ENCODE results near the gene PBLD. TPM values are rescaled to one million over a fixed set of nuclear protein-coding genes. Genes with fewer than 3 reads are reported as not detected.

Gene PBLD
- total and polyA plus RNA-seq, 9 of the 15 experiments (the other 6 are each of a cell fraction or from before 2014, with no cell fraction given): 1.2 to 4.3 (median 2.5) TPM

DNA sequence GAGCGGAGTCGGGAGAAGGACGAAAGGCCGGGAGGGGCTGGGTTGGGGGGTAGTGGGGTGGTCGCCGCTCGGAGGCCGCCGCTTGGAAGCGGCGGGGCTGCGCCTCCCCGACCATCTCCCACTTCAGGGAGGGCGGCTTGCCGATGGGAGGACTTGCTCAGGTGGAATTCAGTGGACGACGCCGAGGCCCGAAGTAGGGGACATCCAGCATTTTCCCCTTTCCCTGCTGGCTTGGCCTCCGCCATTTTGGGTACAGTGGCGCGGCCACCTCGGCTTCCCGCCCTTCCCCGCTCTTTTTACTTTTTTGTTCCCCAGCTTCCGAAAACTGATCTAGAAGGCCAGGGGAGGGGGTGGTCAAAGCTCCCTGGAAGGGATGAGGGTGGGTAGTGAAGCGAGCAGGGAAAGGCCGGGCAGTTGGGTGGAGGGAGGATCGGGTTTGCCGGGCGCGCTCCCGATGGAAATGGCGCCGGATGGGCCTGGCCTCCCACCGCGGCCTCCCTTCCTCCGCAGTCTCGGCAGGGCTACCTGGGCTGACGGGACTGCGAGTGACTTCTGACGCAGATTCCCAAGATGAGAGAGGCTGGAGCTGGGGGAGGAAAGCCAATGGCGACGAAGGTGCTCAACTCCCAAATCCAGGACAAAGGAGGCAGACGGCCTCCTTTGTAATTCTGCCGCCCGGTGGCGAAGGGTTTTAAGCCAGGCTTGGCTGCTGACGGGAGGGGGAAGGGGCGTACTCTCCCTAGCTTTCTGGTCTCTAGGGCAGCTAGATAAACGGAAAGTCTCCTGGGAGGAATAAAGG is at the start of gene PBLD (continued):
- TF ChIP-seq, protein P1, sequence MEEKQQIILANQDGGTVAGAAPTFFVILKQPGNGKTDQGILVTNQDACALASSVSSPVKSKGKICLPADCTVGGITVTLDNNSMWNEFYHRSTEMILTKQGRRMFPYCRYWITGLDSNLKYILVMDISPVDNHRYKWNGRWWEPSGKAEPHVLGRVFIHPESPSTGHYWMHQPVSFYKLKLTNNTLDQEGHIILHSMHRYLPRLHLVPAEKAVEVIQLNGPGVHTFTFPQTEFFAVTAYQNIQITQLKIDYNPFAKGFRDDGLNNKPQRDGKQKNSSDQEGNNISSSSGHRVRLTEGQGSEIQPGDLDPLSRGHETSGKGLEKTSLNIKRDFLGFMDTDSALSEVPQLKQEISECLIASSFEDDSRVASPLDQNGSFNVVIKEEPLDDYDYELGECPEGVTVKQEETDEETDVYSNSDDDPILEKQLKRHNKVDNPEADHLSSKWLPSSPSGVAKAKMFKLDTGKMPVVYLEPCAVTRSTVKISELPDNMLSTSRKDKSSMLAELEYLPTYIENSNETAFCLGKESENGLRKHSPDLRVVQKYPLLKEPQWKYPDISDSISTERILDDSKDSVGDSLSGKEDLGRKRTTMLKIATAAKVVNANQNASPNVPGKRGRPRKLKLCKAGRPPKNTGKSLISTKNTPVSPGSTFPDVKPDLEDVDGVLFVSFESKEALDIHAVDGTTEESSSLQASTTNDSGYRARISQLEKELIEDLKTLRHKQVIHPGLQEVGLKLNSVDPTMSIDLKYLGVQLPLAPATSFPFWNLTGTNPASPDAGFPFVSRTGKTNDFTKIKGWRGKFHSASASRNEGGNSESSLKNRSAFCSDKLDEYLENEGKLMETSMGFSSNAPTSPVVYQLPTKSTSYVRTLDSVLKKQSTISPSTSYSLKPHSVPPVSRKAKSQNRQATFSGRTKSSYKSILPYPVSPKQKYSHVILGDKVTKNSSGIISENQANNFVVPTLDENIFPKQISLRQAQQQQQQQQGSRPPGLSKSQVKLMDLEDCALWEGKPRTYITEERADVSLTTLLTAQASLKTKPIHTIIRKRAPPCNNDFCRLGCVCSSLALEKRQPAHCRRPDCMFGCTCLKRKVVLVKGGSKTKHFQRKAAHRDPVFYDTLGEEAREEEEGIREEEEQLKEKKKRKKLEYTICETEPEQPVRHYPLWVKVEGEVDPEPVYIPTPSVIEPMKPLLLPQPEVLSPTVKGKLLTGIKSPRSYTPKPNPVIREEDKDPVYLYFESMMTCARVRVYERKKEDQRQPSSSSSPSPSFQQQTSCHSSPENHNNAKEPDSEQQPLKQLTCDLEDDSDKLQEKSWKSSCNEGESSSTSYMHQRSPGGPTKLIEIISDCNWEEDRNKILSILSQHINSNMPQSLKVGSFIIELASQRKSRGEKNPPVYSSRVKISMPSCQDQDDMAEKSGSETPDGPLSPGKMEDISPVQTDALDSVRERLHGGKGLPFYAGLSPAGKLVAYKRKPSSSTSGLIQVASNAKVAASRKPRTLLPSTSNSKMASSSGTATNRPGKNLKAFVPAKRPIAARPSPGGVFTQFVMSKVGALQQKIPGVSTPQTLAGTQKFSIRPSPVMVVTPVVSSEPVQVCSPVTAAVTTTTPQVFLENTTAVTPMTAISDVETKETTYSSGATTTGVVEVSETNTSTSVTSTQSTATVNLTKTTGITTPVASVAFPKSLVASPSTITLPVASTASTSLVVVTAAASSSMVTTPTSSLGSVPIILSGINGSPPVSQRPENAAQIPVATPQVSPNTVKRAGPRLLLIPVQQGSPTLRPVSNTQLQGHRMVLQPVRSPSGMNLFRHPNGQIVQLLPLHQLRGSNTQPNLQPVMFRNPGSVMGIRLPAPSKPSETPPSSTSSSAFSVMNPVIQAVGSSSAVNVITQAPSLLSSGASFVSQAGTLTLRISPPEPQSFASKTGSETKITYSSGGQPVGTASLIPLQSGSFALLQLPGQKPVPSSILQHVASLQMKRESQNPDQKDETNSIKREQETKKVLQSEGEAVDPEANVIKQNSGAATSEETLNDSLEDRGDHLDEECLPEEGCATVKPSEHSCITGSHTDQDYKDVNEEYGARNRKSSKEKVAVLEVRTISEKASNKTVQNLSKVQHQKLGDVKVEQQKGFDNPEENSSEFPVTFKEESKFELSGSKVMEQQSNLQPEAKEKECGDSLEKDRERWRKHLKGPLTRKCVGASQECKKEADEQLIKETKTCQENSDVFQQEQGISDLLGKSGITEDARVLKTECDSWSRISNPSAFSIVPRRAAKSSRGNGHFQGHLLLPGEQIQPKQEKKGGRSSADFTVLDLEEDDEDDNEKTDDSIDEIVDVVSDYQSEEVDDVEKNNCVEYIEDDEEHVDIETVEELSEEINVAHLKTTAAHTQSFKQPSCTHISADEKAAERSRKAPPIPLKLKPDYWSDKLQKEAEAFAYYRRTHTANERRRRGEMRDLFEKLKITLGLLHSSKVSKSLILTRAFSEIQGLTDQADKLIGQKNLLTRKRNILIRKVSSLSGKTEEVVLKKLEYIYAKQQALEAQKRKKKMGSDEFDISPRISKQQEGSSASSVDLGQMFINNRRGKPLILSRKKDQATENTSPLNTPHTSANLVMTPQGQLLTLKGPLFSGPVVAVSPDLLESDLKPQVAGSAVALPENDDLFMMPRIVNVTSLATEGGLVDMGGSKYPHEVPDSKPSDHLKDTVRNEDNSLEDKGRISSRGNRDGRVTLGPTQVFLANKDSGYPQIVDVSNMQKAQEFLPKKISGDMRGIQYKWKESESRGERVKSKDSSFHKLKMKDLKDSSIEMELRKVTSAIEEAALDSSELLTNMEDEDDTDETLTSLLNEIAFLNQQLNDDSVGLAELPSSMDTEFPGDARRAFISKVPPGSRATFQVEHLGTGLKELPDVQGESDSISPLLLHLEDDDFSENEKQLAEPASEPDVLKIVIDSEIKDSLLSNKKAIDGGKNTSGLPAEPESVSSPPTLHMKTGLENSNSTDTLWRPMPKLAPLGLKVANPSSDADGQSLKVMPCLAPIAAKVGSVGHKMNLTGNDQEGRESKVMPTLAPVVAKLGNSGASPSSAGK (IDR thresholded peaks at IDR 0.05): no peak
- TF ChIP-seq PURB (CRISPR knock-in tag; IDR thresholded peaks at IDR 0.05; ENCODE audit: low read depth) (no peak), TOE1 (IDR thresholded peaks at IDR 0.05; ENCODE audit: borderline replicate concordance) (peak; percentile 75; the same call in 1 of the 2 replicates), TOE1 (CRISPR knock-in tag; IDR thresholded peaks at IDR 0.05; ENCODE audit: borderline replicate concordance, low read depth) (0 out of 2 replicates have a peak, but pooled peaks have one; percentile 56), ZBTB7A (IDR thresholded peaks at IDR 0.05; ENCODE audit: borderline replicate concordance, control insufficient read depth, low read depth, low read length) (peak; percentile 67; the same call in 1 of the 2 replicates), PHB2 (IDR thresholded peaks at IDR 0.05; ENCODE audit: low read depth) (no peak), TRIM25 (IDR thresholded peaks at IDR 0.05; ENCODE audit: borderline replicate concordance) (no peak), ADNP (tag; IDR thresholded peaks at IDR 0.05) (no peak), ZNF384 (IDR thresholded peaks at IDR 0.05; ENCODE audit: low read depth, low read length) (peak; percentile 53; the same call in 1 of the 2 replicates), ELF2 (CRISPR knock-in tag; IDR thresholded peaks at IDR 0.05) (peak; percentile 39; the same call in 1 of the 2 replicates), ZNF431 (CRISPR knock-in tag; IDR thresholded peaks at IDR 0.05) (no peak; the same call in 1 of the 2 replicates)
- TF ChIP-seq, protein P2, sequence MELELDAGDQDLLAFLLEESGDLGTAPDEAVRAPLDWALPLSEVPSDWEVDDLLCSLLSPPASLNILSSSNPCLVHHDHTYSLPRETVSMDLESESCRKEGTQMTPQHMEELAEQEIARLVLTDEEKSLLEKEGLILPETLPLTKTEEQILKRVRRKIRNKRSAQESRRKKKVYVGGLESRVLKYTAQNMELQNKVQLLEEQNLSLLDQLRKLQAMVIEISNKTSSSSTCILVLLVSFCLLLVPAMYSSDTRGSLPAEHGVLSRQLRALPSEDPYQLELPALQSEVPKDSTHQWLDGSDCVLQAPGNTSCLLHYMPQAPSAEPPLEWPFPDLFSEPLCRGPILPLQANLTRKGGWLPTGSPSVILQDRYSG (tag; conservative IDR thresholded peaks at IDR 0.05; ENCODE audit: low read depth): 0 out of 2 replicates have a peak, but pooled peaks have one; percentile 44
